LoVo (cell line): Measurements from ENCODE around the gene CHST3.
A peak's percentile ranks its signal among the peaks of the same experiment; 100 is the strongest.

Experiments used
- DNase-seq: peaks from one replicate; pipeline ENCODE4 v3.0.0-alpha.2; 2016; ENCODE audit warnings: low spot score

Gene CHST3

GRCh38 chr10:71948496-71949067 is 15.6 kb upstream of the CHST3 start:
- DNase-seq: no peak

- DNase-seq: no peak
Observed at GRCh38 chr10:71950683-71951082, 13.5 kb upstream of the CHST3 start.

- no peak for DNase-seq
Observed at GRCh38 chr10:71952745-71953144, 11.4 kb upstream of the CHST3 start.

DNA sequence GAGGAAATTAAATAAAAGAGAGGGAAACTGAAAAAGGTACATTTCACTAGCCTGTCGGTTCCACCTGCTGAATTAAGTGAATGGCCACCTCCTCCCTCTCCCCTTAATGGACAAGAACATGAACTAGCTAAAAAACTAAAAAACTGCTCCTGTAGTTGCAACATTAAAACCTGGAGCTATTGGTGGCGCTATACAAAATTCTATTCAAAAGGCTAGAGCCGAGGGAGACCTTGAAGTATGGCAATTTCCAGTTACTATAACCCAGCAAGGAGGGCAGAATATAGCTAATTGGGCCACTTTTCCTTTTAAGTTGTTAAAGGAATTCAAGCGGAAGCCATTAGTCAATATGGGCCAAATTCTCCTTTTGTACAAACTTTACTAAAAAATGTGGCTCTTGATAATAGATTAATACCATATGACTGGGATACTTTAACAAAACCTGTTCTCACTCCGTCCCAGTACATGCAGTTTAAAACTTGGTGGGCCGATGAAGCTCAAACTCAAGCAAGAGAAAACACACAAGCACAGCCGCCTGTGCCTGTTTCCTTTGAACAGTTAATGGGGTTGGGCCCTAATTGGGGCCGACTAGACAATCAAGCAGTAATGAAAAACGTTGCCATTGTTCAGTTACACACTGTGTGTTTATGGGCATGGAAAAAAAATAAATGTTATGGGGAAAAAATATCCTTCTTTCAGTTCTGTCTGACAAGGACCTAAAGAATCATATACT is 6.5 kb upstream of the CHST3 start:
- no peak for DNase-seq

- no peak for DNase-seq
Observed at GRCh38 chr10:71959526-71959925, 4.7 kb upstream of the CHST3 start.

- no peak for DNase-seq
Observed at GRCh38 chr10:71961831-71962230, 2.4 kb upstream of the CHST3 start.

DNA sequence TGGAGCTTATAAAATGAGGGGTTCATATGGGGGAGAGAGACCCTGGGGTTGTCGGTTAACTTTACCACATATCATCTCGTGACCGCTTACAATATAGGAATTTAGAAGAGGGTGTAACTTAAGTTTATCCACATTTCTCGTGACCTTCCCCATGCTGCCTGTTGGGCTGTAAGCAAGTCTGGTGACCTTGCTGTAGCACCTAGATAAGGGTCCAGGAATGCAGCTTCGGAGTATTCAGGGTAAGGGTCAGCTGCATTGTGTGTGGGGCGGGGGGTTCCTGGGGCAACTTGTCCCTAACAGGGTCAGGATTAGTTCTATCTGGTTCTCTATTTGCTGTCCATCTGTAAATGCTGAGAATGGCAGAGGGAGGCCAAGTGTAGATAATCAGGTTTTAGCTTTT is 1.3 kb upstream of the CHST3 start:
- DNase-seq: no peak

GRCh38 chr10:71963351-71964097 is 671 bp upstream of the CHST3 start:
- DNase-seq: no peak

DNA sequence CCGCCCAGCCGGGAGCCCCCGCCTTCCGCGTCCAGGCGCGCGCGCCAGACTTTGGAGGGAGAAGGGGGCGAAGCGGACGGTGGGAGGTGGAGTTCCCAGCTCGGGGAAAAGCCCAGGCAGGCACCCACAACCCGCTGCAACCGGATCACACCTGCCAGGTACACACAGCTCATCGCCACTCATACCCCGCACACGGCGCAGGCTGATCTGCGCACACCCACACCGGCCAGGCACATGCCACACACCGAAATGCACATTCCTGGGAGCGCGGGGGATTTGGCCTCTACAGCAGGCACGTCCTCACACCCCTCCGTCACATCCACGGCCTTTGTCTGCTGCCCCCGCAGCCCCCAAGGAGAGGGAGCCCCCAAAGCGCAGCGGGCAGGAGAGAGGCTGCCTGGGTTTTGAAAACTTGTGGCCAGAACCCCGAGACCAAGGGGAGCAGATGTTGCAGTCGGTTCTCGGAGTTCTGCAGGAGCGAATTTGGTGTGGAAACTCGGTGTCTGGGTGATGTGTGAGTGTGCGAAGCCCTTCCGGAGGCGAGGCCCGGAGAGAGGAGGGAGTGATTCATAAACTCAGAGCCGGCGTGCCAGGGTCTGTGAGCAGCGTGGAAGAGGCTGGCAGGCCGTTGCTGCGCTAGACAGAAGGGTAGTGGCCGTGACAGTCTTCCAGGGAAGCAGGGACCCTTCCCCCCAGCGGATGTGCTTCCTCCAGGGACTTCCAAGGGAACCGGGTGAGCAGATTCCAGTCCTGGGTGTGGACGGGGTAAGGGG is 734 bp downstream of the CHST3 start:
- DNase-seq: peak; percentile 26

- DNase-seq: no peak
Observed at GRCh38 chr10:71965623-71966022, 1.4 kb downstream of the CHST3 start.

GRCh38 chr10:71966046-71967004 is 2.1 kb downstream of the CHST3 start:
- no peak for DNase-seq

- DNase-seq: peak; percentile 41
Observed at GRCh38 chr10:71967958-71968357, 3.8 kb downstream of the CHST3 start.

DNA sequence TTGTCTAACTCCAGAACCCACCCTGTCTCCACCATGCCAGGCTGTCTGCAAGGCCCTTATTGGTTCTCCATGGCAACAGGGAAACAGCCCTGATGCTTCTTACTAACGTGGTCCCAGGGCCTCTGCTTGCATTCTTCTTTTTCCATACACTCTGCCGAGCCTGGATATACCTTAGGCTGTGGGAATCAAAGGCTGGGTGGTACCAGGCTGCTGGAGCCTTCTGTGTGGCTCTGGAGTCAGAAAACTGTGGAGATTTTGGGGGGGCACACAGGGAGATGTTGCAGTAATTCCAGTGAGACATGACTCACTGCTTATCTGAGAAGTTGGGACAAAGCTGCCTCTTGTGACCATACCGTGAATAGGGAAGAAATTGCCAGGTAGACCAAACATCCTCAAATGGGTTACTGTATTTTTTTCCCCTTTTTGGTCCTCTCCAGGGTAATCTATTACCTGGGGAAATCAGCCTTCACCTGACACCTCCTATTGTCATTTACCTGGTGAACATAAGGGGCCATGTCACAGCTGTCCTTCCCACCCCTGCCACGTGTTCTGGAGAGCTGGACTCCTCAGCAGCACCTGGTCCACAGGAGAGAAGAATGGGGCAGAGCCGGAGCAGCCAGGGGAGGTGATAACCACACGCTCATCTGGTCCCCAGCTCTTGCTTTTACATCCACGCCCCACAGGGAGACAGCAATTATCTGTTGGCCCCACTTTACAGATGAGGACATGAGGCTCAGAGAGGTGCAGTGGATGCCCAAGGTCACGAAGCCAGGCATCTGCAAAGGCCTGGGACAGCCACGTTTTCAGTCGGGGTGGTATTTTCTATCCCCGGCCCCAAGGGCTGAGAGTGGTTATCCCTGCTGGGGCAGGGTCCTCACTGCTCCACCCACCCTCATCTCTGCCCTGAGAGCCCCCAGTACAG is 4.6 kb downstream of the CHST3 start:
- peak; percentile 5 for DNase-seq

- no peak for DNase-seq
Observed at GRCh38 chr10:71969929-71970328, 5.7 kb downstream of the CHST3 start.

- DNase-seq: peak; percentile 3
Observed at GRCh38 chr10:71970331-71970730, 6.1 kb downstream of the CHST3 start.

- DNase-seq: no peak
Observed at GRCh38 chr10:71970869-71971268, 6.7 kb downstream of the CHST3 start.

DNA sequence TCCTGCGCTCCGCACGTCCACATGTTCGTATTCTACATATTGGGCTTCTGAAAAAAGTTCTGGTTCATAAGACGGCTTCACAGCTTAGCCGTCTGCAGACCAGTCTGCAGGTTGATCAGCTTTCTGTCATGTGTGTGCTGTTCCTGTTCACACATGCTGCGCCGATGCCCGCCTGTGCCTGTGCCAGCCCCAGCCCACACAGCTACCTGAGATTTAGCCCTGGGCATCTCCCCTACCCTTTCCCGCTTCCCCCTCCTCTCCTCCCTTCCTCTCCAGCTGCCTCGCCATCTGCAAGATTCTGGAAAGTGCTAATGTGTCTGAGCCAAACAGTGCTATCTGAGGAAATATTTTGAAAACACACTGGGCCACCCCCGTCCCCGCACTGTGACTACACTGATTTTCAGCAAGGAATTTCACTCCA is 7.1 kb downstream of the CHST3 start:
- no peak for DNase-seq

DNA sequence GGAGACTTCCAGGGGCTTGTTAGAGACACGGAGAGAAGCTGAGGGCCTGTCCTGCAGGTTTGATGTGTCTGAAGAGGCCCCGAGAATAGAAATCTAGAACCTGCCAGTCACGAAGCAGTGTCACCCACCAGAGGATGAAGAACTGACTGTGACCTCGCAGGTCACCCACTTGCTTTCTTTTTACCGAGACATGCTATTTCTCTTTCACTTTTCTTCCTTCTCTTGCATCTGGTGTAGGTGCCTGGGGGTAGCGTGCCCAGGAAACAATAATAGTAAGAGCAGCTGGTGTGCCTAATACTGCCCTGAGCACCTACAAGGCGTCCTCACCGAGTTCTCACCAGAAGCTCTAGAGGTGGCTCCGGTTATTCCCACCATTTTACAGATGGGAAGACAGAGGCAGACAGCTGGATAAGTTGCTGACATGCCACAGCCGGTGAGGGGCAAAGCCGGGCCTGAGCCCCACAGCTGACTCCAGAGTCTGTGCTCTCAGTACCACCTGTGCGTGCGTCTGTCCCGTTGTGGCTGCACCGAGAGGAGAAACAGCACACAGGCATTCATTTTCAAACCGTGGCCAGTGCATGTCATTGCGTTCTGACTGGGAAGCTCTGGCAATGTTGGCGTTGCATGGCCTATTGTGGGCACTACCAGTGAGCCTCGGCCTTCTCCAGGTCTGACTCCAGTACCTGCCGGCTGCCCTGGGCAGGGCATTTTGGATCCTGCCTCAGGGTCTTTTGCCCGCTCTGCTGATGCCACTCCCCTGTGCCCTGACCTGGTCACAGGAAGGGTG is 7.8 kb downstream of the CHST3 start:
- no peak for DNase-seq
